ENCODE data around the gene ANKS1B.

The ANKS1B gene

DNA sequence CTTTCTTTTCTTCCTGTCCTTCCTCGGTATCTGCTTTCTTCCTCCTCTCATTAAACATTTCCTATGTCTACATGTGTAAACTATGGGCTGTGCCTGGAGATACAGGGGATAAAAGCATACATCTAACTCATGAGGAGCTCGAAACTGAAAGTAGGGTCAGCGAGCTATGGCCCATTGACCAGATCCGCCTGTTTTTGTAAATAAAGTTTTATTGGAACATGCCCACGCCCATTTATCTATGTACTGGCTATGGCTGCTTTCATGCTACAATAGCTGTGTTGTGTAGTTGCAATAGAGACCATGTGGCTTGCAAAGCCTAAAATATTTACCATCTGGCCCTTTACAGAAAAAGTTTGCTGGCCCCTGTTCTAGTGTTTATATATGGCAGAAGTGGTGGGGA is 838.0 kb downstream of the ANKS1B start:
- H3K4me3 ChIP-seq (ENCODE audit: low read length in 2 of 2): no peak overlapping the region
- H3K9me3 ChIP-seq (ENCODE audit: control insufficient read depth in 2 of 2, low read length in 2 of 2): no peaks in the 10 kb centered on the region
- no peaks in the 10 kb centered on the region for H3K36me3 ChIP-seq (ENCODE audit: control insufficient read depth in 2 of 2, insufficient read depth in 2 of 2, low read length in 2 of 2)
- H3K4me1 ChIP-seq (ENCODE audit: control insufficient read depth in 2 of 2, insufficient read depth in 2 of 2, low read length in 2 of 2): no peaks in the 10 kb centered on the region
- no peaks in the 10 kb centered on the region for H3K27me3 ChIP-seq (ENCODE audit: control insufficient read depth in 2 of 2, insufficient read depth in 2 of 2, low read length in 2 of 2)
- H3K27ac ChIP-seq (ENCODE audit: low read depth in 2 of 2, low read length in 2 of 2): no peak overlapping the region
- no peak overlapping the region for H3K9ac ChIP-seq (ENCODE audit: low read depth in 1 of 2, low read length in 2 of 2)

DNA sequence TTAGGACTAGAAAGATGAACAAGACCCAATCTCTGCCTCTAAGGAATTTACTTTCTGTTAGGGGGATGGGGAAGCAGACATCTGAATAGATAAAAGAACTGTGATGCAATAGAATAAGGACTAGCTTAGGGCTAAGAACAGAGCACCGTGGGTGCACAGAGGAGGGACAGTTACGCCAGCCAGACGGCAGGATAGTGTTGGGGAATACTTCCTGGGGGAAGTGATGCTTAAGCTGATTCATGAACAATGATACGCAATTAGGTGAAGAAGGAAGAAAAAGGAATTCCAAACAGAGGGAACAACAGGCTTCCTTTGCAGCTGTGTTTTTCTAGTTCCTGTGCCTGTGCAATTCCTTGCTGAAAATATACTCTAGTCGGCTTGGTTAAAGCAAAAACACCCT is 838.6 kb downstream of the ANKS1B start:
- Histone ChIP-seq H3K27ac (ENCODE audit: low read depth in 2 of 2, low read length in 2 of 2) (no peak overlapping the region), H3K36me3 (ENCODE audit: control insufficient read depth in 2 of 2, insufficient read depth in 2 of 2, low read length in 2 of 2) (no peaks in the 10 kb centered on the region), H3K27me3 (ENCODE audit: control insufficient read depth in 2 of 2, insufficient read depth in 2 of 2, low read length in 2 of 2) (no peaks in the 10 kb centered on the region), H3K9ac (ENCODE audit: low read depth in 1 of 2, low read length in 2 of 2) (no peak overlapping the region), H3K9me3 (ENCODE audit: control insufficient read depth in 2 of 2, low read length in 2 of 2) (no peaks in the 10 kb centered on the region), H3K4me1 (ENCODE audit: control insufficient read depth in 2 of 2, insufficient read depth in 2 of 2, low read length in 2 of 2) (no peaks in the 10 kb centered on the region), H3K4me3 (ENCODE audit: low read length in 2 of 2) (no peak overlapping the region)

DNA sequence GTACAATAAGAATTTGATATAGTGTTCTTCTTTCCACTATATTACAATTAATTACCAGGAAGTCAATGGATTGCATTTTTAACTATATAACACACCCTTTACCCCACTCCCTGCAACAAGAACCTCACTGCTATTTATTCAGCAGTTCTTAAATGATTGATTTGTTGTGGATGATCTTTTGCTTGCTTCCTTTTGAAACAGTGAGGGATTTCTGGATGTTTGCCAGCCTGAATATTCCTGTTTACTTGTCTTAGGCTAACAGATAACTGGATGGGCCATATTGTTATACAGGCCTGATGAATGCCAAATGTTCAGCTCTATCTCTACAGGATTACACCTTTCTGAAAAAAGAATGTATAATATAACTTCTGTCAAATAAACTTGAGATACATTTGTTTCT is 842.1 kb downstream of the ANKS1B start:
- Histone ChIP-seq H3K9ac (ENCODE audit: low read depth in 1 of 2, low read length in 2 of 2) (no peak overlapping the region), H3K4me3 (ENCODE audit: low read length in 2 of 2) (no peak overlapping the region), H3K27ac (ENCODE audit: low read depth in 2 of 2, low read length in 2 of 2) (no peak overlapping the region), H3K9me3 (ENCODE audit: control insufficient read depth in 2 of 2, low read length in 2 of 2) (no peaks in the 10 kb centered on the region), H3K4me1 (ENCODE audit: control insufficient read depth in 2 of 2, insufficient read depth in 2 of 2, low read length in 2 of 2) (no peaks in the 10 kb centered on the region), H3K36me3 (ENCODE audit: control insufficient read depth in 2 of 2, insufficient read depth in 2 of 2, low read length in 2 of 2) (no peaks in the 10 kb centered on the region), H3K27me3 (ENCODE audit: control insufficient read depth in 2 of 2, insufficient read depth in 2 of 2, low read length in 2 of 2) (no peaks in the 10 kb centered on the region)

DNA sequence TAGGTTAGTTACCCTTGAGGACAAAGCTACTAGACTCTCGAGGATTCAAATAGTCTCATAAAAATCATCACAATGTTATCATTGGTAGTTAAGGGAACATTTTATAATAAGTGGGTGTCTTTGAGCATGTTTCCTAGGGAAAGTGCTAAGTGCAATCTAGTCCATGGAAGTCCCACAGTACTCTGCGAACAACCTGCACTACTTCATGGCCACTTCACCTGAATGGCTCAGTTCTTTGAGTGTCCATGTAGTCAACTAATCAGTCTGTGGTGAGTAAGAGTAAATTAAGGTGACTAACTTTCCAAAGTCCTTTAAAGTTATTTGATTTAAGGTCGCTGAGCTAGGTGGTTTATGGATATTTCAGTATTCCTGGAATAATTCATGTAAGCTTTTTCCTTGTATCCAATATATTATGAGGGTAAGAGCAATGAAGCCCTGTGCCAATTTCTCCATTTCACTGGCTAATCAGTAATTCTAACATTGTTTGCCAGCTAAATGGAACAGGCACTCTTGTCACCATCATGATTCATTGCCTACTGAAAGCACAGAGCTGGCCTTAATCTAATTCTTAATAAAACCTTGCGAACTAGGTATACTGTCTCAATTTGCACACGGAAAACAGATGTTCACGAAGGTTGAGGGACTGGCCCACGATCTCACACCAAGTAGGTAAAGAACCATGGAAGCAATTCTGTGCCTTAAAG is 844.6 kb downstream of the ANKS1B start:
- no peak overlapping the region for H3K9ac ChIP-seq (ENCODE audit: low read depth in 1 of 2, low read length in 2 of 2)
- no peaks in the 10 kb centered on the region for H3K36me3 ChIP-seq (ENCODE audit: control insufficient read depth in 2 of 2, insufficient read depth in 2 of 2, low read length in 2 of 2)
- H3K9me3 ChIP-seq (ENCODE audit: control insufficient read depth in 2 of 2, low read length in 2 of 2): no peaks in the 10 kb centered on the region
- H3K27me3 ChIP-seq (ENCODE audit: control insufficient read depth in 2 of 2, insufficient read depth in 2 of 2, low read length in 2 of 2): no peaks in the 10 kb centered on the region
- no peak overlapping the region for H3K4me3 ChIP-seq (ENCODE audit: low read length in 2 of 2)
- no peak overlapping the region for H3K27ac ChIP-seq (ENCODE audit: low read depth in 2 of 2, low read length in 2 of 2)
- no peaks in the 10 kb centered on the region for H3K4me1 ChIP-seq (ENCODE audit: control insufficient read depth in 2 of 2, insufficient read depth in 2 of 2, low read length in 2 of 2)

DNA sequence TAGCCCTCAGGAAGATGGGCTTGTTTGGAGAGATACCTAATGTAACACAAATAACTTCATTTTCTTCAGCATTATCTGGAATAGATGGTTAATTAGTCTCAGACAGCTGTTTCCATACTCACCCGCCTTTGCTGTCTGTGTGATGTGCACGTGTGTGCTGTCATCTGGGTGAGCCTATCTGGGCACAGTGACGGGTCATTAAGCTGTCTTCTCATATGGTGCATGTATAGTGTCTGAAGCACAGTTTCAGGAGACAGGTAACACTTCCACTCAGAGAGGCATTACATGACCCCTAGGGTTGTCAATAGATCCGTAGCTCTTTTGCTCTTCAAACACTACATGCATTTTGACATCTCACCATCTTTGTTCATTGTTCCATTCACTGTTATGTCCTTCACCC is 846.3 kb downstream of the ANKS1B start:
- Histone ChIP-seq H3K9me3 (ENCODE audit: control insufficient read depth in 2 of 2, low read length in 2 of 2) (no peaks in the 10 kb centered on the region), H3K9ac (ENCODE audit: low read depth in 1 of 2, low read length in 2 of 2) (no peak overlapping the region), H3K36me3 (ENCODE audit: control insufficient read depth in 2 of 2, insufficient read depth in 2 of 2, low read length in 2 of 2) (no peaks in the 10 kb centered on the region), H3K27me3 (ENCODE audit: control insufficient read depth in 2 of 2, insufficient read depth in 2 of 2, low read length in 2 of 2) (no peaks in the 10 kb centered on the region), H3K4me3 (ENCODE audit: low read length in 2 of 2) (no peak overlapping the region), H3K4me1 (ENCODE audit: control insufficient read depth in 2 of 2, insufficient read depth in 2 of 2, low read length in 2 of 2) (no peaks in the 10 kb centered on the region), H3K27ac (ENCODE audit: low read depth in 2 of 2, low read length in 2 of 2) (no peak overlapping the region)

DNA sequence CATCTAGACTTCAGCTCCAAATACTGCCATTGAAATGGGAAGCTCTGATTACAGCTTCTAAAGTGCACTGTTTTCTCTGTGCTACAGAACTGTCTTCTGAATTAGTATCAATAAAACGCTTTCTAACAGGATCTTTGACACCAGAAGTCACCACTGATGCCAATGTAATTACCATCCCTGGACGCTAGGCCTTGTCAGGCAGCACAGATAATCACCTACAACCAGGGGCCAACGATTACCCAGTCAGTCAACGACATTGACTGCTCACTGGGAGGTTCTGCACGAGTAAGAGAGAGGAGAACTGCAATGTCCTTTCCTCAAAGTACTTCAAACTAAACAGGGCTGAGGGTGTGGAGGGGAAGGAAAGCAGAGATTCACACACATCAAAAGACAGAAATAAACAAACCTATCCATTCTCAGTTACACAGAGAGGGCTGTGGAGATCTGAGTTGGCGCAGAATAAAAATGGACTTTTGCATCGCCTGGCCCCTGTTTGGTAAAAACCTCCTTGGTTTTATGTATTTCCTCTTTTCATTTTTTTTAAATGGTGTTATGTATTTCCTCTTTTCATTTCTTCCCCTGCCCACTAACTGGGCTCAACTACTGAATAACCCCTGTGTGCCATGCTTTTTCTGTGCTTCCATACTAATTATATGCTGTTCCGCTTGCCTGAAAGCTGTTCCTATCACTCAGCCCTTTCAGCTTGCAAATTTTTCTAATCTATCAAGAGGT is 847.4 kb downstream of the ANKS1B start:
- no peaks in the 10 kb centered on the region for H3K4me1 ChIP-seq (ENCODE audit: control insufficient read depth in 2 of 2, insufficient read depth in 2 of 2, low read length in 2 of 2)
- H3K36me3 ChIP-seq (ENCODE audit: control insufficient read depth in 2 of 2, insufficient read depth in 2 of 2, low read length in 2 of 2): no peaks in the 10 kb centered on the region
- H3K27ac ChIP-seq (ENCODE audit: low read depth in 2 of 2, low read length in 2 of 2): no peak overlapping the region
- no peaks in the 10 kb centered on the region for H3K9me3 ChIP-seq (ENCODE audit: control insufficient read depth in 2 of 2, low read length in 2 of 2)
- H3K9ac ChIP-seq (ENCODE audit: low read depth in 1 of 2, low read length in 2 of 2): no peak overlapping the region
- H3K4me3 ChIP-seq (ENCODE audit: low read length in 2 of 2): no peak overlapping the region
- no peaks in the 10 kb centered on the region for H3K27me3 ChIP-seq (ENCODE audit: control insufficient read depth in 2 of 2, insufficient read depth in 2 of 2, low read length in 2 of 2)

DNA sequence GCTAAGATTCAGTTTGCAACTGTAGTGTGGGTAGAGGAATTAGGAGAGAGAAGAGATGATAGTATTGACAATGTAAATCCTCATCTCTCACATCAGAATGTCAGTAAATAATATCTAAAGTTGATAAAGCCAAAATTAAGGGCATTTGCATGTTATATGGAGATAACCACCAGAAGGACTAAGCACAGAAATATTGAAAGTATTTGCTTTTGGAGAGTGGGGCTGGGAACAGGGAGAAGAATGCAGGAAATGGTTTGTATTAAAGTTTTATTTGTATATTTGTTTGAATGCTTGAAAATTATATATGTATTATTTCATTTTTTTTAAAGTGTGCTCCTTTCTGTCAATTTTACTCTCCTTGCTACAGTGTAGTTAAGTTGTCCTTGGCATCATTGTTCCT is 848.2 kb downstream of the ANKS1B start:
- no peak overlapping the region for H3K4me3 ChIP-seq (ENCODE audit: low read length in 2 of 2)
- H3K27ac ChIP-seq (ENCODE audit: low read depth in 2 of 2, low read length in 2 of 2): no peak overlapping the region
- no peaks in the 10 kb centered on the region for H3K27me3 ChIP-seq (ENCODE audit: control insufficient read depth in 2 of 2, insufficient read depth in 2 of 2, low read length in 2 of 2)
- no peaks in the 10 kb centered on the region for H3K4me1 ChIP-seq (ENCODE audit: control insufficient read depth in 2 of 2, insufficient read depth in 2 of 2, low read length in 2 of 2)
- H3K9me3 ChIP-seq (ENCODE audit: control insufficient read depth in 2 of 2, low read length in 2 of 2): no peaks in the 10 kb centered on the region
- H3K9ac ChIP-seq (ENCODE audit: low read depth in 1 of 2, low read length in 2 of 2): no peak overlapping the region
- no peaks in the 10 kb centered on the region for H3K36me3 ChIP-seq (ENCODE audit: control insufficient read depth in 2 of 2, insufficient read depth in 2 of 2, low read length in 2 of 2)

DNA sequence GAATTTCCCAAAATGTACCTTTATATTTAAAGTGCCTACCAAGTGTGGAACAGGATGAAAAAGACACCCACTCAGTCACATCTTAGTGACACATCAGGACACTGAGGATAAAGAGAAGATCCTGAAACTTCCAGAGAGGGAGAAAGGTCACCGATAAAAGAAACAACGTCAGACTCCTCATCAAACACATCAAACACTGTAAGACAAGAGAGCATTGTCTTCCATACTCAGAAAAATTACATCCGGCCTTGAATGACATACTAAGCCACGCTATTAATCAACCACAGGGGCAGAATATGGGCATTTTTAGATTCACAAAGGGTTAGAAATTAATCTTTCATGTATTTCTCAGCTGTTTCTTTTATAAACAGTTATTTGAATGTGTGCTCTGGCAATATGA is 849.4 kb downstream of the ANKS1B start:
- H3K36me3 ChIP-seq (ENCODE audit: control insufficient read depth in 2 of 2, insufficient read depth in 2 of 2, low read length in 2 of 2): no peaks in the 10 kb centered on the region
- no peak overlapping the region for H3K27ac ChIP-seq (ENCODE audit: low read depth in 2 of 2, low read length in 2 of 2)
- no peak overlapping the region for H3K9ac ChIP-seq (ENCODE audit: low read depth in 1 of 2, low read length in 2 of 2)
- no peak overlapping the region for H3K4me3 ChIP-seq (ENCODE audit: low read length in 2 of 2)
- no peaks in the 10 kb centered on the region for H3K9me3 ChIP-seq (ENCODE audit: control insufficient read depth in 2 of 2, low read length in 2 of 2)
- no peaks in the 10 kb centered on the region for H3K4me1 ChIP-seq (ENCODE audit: control insufficient read depth in 2 of 2, insufficient read depth in 2 of 2, low read length in 2 of 2)
- no peaks in the 10 kb centered on the region for H3K27me3 ChIP-seq (ENCODE audit: control insufficient read depth in 2 of 2, insufficient read depth in 2 of 2, low read length in 2 of 2)

DNA sequence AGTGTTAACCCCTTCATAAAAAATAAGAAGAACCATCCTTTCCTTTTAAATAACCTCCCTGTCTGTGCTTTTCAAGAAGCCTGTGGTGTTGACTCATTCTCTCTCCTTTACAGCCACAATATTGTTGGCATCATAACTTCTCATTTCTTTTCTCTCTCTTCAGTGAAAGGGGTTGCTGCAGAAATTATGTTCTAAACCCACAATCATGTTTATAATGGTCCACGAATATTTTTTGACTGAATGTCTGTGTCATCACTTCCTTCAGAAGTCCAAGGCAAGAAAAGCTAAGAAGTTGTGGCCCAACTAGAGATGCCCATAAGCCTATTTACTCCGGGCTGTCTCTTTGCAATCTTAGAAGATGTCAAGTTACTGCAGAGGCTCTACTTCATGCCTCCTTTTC is 851.3 kb downstream of the ANKS1B start:
- H3K4me3 ChIP-seq (ENCODE audit: low read length in 2 of 2): no peak overlapping the region
- H3K4me1 ChIP-seq (ENCODE audit: control insufficient read depth in 2 of 2, insufficient read depth in 2 of 2, low read length in 2 of 2): no peaks in the 10 kb centered on the region
- H3K9ac ChIP-seq (ENCODE audit: low read depth in 1 of 2, low read length in 2 of 2): no peak overlapping the region
- H3K9me3 ChIP-seq (ENCODE audit: control insufficient read depth in 2 of 2, low read length in 2 of 2): no peaks in the 10 kb centered on the region
- H3K27ac ChIP-seq (ENCODE audit: low read depth in 2 of 2, low read length in 2 of 2): no peak overlapping the region
- no peaks in the 10 kb centered on the region for H3K36me3 ChIP-seq (ENCODE audit: control insufficient read depth in 2 of 2, insufficient read depth in 2 of 2, low read length in 2 of 2)
- H3K27me3 ChIP-seq (ENCODE audit: control insufficient read depth in 2 of 2, insufficient read depth in 2 of 2, low read length in 2 of 2): no peaks in the 10 kb centered on the region

DNA sequence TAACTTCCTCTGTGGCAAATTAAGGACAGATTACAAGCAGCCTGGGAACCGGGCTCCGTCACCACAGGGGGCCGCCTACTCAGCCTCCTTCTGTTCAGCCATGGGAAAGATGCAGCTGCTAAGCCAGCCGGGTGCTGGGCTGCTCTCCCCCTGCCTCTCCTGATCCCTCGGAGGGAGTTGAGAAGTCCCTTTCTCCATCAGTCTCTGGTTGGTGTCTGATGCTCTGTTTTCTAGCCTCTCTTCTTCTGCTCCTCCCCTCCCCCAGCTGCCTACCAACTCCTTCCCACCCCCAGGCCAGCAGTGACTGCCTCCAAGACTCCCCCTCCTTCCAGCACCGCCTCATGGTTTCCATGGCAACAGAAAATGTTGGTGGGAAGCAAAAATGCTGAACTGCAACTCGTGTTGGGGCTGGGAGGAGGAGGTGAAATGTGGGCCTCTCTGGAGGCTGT is 853.0 kb downstream of the ANKS1B start:
- Histone ChIP-seq H3K36me3 (ENCODE audit: control insufficient read depth in 2 of 2, insufficient read depth in 2 of 2, low read length in 2 of 2) (no peaks in the 10 kb centered on the region), H3K4me3 (ENCODE audit: low read length in 2 of 2) (no peak overlapping the region), H3K9me3 (ENCODE audit: control insufficient read depth in 2 of 2, low read length in 2 of 2) (no peaks in the 10 kb centered on the region), H3K4me1 (ENCODE audit: control insufficient read depth in 2 of 2, insufficient read depth in 2 of 2, low read length in 2 of 2) (no peaks in the 10 kb centered on the region), H3K27ac (ENCODE audit: low read depth in 2 of 2, low read length in 2 of 2) (no peak overlapping the region), H3K9ac (ENCODE audit: low read depth in 1 of 2, low read length in 2 of 2) (no peak overlapping the region), H3K27me3 (ENCODE audit: control insufficient read depth in 2 of 2, insufficient read depth in 2 of 2, low read length in 2 of 2) (no peaks in the 10 kb centered on the region)

All from mucosa of rectum (tissue), 2 donors.